HepG2 (cell line): ENCODE data around the gene ARMC3. TPM values are rescaled to one million over a fixed set of nuclear protein-coding genes. Genes with fewer than 3 reads are reported as not detected.
A peak's percentile ranks its signal among the peaks of the same experiment; 100 is the strongest.

ENCODE experiments used
- ATAC-seq: fragments of 200-7000 bp; cut with Tn5 transposase; 3 replicates; pipeline ENCODE4 v1.9.1; 2020; ENCODE audit warnings: mild to moderate bottlenecking, moderate library complexity
- BruUV-seq: library from RNA; stranded (reverse); fragments of 400-500 nt; replicated peaks from 2 replicates; lab custom pipeline; 2021; lab: Mats Ljungman, UMichigan
- CTCF ChIA-PET: fragments of 300-600 bp; formaldehyde crosslinking; extraction: SDS; loops from one replicate; lab custom pipeline; 2021; ENCODE audit warnings: low total read pairs, inconsistent platforms, low intra/inter-chr PET ratio; lab: Yijun Ruan, JAX
- POLR2A ChIA-PET: fragments of 350-600 bp; sonication (Branson Sonifier 250); formaldehyde crosslinking; loops from one replicate; lab custom pipeline; 2020; ENCODE audit warnings: antibody characterized with exemption, inconsistent platforms; lab: Yijun Ruan, JAX
- DNase-seq: peaks from one replicate; pipeline ENCODE4 v3.0.0-alpha.2; 2015; ENCODE audit warnings: low spot score
- FAIRE-seq: peaks from 3 replicates; lab custom pipeline; 2011; peaks lifted over from hg19 to GRCh38; lab: Jason Lieb, UNC
- H2AFZ ChIP-seq: one replicate; pipeline ENCODE4 v1.6.1; 2011; ENCODE audit warnings: low read length, inconsistent platforms
- H3K27ac ChIP-seq: fragments of 300-600 bp; 3 replicates; pipeline ENCODE4 v1.8.0; 2011; ENCODE audit warnings: mixed run types, mild to moderate bottlenecking, mixed read lengths, low read length, inconsistent platforms; ENCODE audit not compliant: insufficient read depth; ENCODE audit errors: extremely low read length
- H3K27me3 ChIP-seq, 2 experiments: fragments of 200-600 bp in 1 of 2; 2 replicates in 1 of 2; 3 replicates in 1 of 2; pipeline versions ENCODE4 v1.6.0 to v1.8.0; 2011; ENCODE audit warnings: low read length in 2 of 2, mild to moderate bottlenecking in 2 of 2, moderate library complexity in 2 of 2, inconsistent platforms in 1 of 2; ENCODE audit not compliant: insufficient read depth in 2 of 2, control insufficient read depth in 1 of 2
- H3K36me3 ChIP-seq, 2 experiments: fragments of 200-600 bp in 1 of 2; replicated peaks in 1 of 2; 2 replicates in 1 of 2; 3 replicates in 1 of 2; pipeline versions ENCODE4 v1.5.1 to v1.8.0; 2011; ENCODE audit warnings: low read length in 2 of 2, inconsistent platforms in 1 of 2; ENCODE audit not compliant: insufficient read depth in 2 of 2, control insufficient read depth in 1 of 2
- H3K4me1 ChIP-seq: 2 replicates; pipeline ENCODE4 v1.5.1; 2012; ENCODE audit warnings: low read length, inconsistent platforms; ENCODE audit not compliant: insufficient read depth
- H3K4me2 ChIP-seq: 2 replicates; pipeline ENCODE4 v1.6.0; 2011; ENCODE audit warnings: low read depth, low read length, inconsistent platforms
- H3K4me3 ChIP-seq, 3 experiments: fragments of 200-600 bp in 1 of 3; sonication (generic), shearing (Covaris generic) in 1 of 3; replicated peaks in 1 of 3; 2 replicates each; pipeline ENCODE4 v1.5.1; 2011 to 2016; ENCODE audit warnings: low read length in 3 of 3, inconsistent platforms in 2 of 3, low read depth in 2 of 3, mild to moderate bottlenecking in 2 of 3, control low read depth in 1 of 3, mixed read lengths in 1 of 3; ENCODE audit not compliant: insufficient read depth in 1 of 3
- H3K79me2 ChIP-seq: one replicate; pipeline ENCODE4 v1.6.1; 2011; ENCODE audit warnings: low read length, inconsistent platforms; ENCODE audit not compliant: insufficient read depth
- H3K9ac ChIP-seq: 2 replicates; pipeline ENCODE4 v1.6.0; 2011; ENCODE audit warnings: mild to moderate bottlenecking, low read depth, low read length, inconsistent platforms; ENCODE audit not compliant: insufficient read depth
- H3K9me3 ChIP-seq: 2 replicates; pipeline ENCODE4 v1.5.1; 2012; ENCODE audit warnings: mild to moderate bottlenecking, low read length
- H4K20me1 ChIP-seq: 2 replicates; pipeline ENCODE4 v1.6.0; 2011; ENCODE audit warnings: inconsistent platforms, mild to moderate bottlenecking, low read length, moderate library complexity; ENCODE audit not compliant: insufficient read depth
- DNMT3B ChIP-seq: conservative IDR thresholded peaks from 2 replicates; pipeline ENCODE4 v1.6.1; 2016; ENCODE audit warnings: missing biosample characterization, control low read depth
- GTF3A ChIP-seq: sonication (generic); formaldehyde crosslinking; conservative IDR thresholded peaks from 2 replicates; pipeline ENCODE4 v1.4.0; 2020; ENCODE audit warnings: mild to moderate bottlenecking, missing genetic modification reagents
- MTF1 ChIP-seq: sonication (generic); formaldehyde crosslinking; IDR thresholded peaks from 2 replicates; pipeline ENCODE4 v1.5.0; 2020; ENCODE audit warnings: missing genetic modification reagents
- SETDB1 ChIP-seq: sonication (generic); formaldehyde crosslinking; IDR thresholded peaks from 2 replicates; pipeline ENCODE4 v1.5.1; 2020; ENCODE audit warnings: missing genetic modification reagents, mild to moderate bottlenecking, borderline replicate concordance
- ZNF121 ChIP-seq: sonication (generic); formaldehyde crosslinking; IDR thresholded peaks from 2 replicates; pipeline ENCODE4 v1.5.0; 2020; ENCODE audit warnings: mild to moderate bottlenecking, missing genetic modification reagents
- ZNF24 ChIP-seq: fragments of 450-650 bp; IDR thresholded peaks from 2 replicates; pipeline ENCODE4 v1.6.1; 2017; ENCODE audit warnings: antibody characterized with exemption, mild to moderate bottlenecking
- ZNF350 ChIP-seq: sonication (generic); formaldehyde crosslinking; IDR thresholded peaks from 2 replicates; pipeline ENCODE4 v1.4.0; 2020; ENCODE audit warnings: mild to moderate bottlenecking, low read depth, missing genetic modification reagents, borderline replicate concordance
- ZNF782 ChIP-seq: sonication (generic); formaldehyde crosslinking; IDR thresholded peaks from 2 replicates; pipeline ENCODE4 v1.4.0; 2020; ENCODE audit warnings: missing genetic modification reagents, mild to moderate bottlenecking, borderline replicate concordance
- WGBS: methylation state at CpG from one replicate; pipeline ENCODE4 v1.1.6; 2017; ENCODE audit warnings: low lambda C conversion rate; 5-methylcytosine and 5-hydroxymethylcytosine counted together
- in situ Hi-C: cut with HindIII; loops from 2 replicates; pipeline ENCODE4 v1.10.0; 2017; ENCODE audit warnings: low pct_unique_long_range_greater_than_20kb; ENCODE audit not compliant: extremely low pct_ligation_motif_present
- intact Hi-C: fragments of 100-400 bp; cut with micrococcal nuclease; formaldehyde crosslinking; loops from one replicate; pipeline ENCODE4 v1.10.0; 2022; ENCODE audit not compliant: unreplicated experiment
- polyA plus RNA-seq, 8 experiments: library from polyadenylated mRNA; depleted of rRNA in 3 of 8; stranded (reverse) in 7 of 8; unstranded in 1 of 8; fragments of >200 nt; fragmentation: Illumina TruSeq in 4 of 8; extraction: Trizol in 4 of 8; gene quantifications; 2 replicates each; pipeline versions ENCODE4 v1.2.1 to v1.2.3, GENCODE V29; 2011 to 2016; ENCODE audit warnings: low read depth in 4 of 8, missing spikeins in 1 of 8, mixed read lengths in 1 of 8; ENCODE audit not compliant: insufficient read depth in 1 of 8
- total RNA-seq, 5 experiments: library from RNA; depleted of rRNA; stranded (reverse); fragments of >200 nt; fragmentation: Illumina TruSeq; extraction: Trizol; gene quantifications; 2 replicates each; pipeline ENCODE4 v1.2.3, GENCODE V29; 2016; ENCODE audit warnings: low read depth in 1 of 5
- TF ChIP-seq, protein P1 (sequence below): sonication (generic); formaldehyde crosslinking; IDR thresholded peaks from 2 replicates; pipeline ENCODE4 v1.4.0; 2020; ENCODE audit warnings: low read depth, mild to moderate bottlenecking, missing genetic modification reagents
- TF ChIP-seq, protein P2 (sequence below): IDR thresholded peaks from 2 replicates; pipeline ENCODE4 v1.6.1; 2016

Gene ARMC3
- total and polyA plus RNA-seq, 2 of the 13 experiments (the other 11 are each of a cell fraction or from before 2014, with no cell fraction given), result not detected

DNA sequence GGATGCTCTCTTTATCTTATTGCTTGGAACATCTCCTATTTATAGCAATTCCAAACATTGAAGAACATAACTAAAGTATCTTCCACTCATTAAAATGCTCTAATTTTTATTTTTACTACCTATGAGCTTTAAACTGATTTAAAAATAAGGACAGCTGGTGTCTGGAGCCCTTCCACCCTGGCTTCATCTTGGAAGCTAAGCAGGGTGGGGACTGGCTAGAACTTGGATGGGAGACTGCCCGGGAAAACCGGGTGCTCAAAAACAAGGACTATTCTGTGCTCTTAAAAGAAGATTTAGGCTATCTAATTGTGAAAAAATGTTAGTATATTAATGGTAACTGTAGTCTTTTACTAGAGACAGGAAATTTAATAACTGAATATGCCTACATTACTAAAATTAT lies 69.2 kb downstream of the ARMC3 start:
- no peak overlapping the region for H3K4me2 ChIP-seq
- TF ChIP-seq, protein P1, sequence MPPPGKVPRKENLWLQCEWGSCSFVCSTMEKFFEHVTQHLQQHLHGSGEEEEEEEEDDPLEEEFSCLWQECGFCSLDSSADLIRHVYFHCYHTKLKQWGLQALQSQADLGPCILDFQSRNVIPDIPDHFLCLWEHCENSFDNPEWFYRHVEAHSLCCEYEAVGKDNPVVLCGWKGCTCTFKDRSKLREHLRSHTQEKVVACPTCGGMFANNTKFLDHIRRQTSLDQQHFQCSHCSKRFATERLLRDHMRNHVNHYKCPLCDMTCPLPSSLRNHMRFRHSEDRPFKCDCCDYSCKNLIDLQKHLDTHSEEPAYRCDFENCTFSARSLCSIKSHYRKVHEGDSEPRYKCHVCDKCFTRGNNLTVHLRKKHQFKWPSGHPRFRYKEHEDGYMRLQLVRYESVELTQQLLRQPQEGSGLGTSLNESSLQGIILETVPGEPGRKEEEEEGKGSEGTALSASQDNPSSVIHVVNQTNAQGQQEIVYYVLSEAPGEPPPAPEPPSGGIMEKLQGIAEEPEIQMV (CRISPR knock-in tag), result no peak
- TF ChIP-seq ZNF24, result peak; percentile 57; the same call in 1 of the 2 replicates
- peak; percentile 100 for TF ChIP-seq GTF3A (CRISPR knock-in tag)
- TF ChIP-seq, all 625 proteins: peak for 2
- 2% methylated on average over 2 of the region's 2 CpGs for WGBS
- intact Hi-C loops (no loop called here), in situ Hi-C loops (no loop called here)
- Histone ChIP-seq H3K27me3 (peaks cover 5% of the 10 kb centered on the region in 2 experiments; a peak in 3 of 5 replicates), H3K9me3 (no peaks in the 10 kb centered on the region), H4K20me1 (no peaks in the 10 kb centered on the region), H2AFZ (no peak overlapping the region), H3K4me1 (peaks cover 8% of the 10 kb centered on the region; the same call in 1 of the 2 replicates), H3K27ac (no peak overlapping the region), H3K9ac (no peak overlapping the region), H3K79me2 (no peaks in the 10 kb centered on the region), H3K36me3 (no peaks in the 10 kb centered on the region), H3K4me3 (no peak overlapping the region)
- DNase-seq (no peak), ATAC-seq (no peak), FAIRE-seq (no peak)
- ChIA-PET POLR2A (no interaction called here), CTCF (no interaction called here)
- BruUV-seq, result no TSS peak

DNA sequence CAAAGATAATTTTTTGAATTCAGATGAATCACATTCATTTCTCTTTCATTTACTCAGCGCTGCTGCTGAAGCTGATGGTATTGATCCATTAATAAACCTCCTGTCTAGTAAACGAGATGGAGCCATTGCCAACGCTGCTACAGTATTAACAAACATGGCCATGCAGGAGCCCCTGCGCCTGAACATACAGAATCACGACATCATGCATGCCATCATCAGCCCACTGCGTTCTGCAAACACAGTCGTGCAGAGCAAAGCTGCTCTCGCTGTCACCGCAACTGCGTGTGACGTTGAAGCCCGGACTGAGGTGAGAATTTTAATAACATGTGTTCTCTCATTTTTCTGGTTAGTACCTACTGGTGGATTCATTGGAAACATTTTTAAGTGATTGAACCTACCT lies 70.2 kb downstream of the ARMC3 start:
- H3K9me3 ChIP-seq, result no peaks in the 10 kb centered on the region
- ChIA-PET POLR2A (no interaction called here), CTCF (no interaction called here)
- H3K4me2 ChIP-seq, result no peak overlapping the region
- no peak overlapping the region for H3K27ac ChIP-seq
- no peaks in the 10 kb centered on the region for H4K20me1 ChIP-seq
- H2AFZ ChIP-seq, result no peak overlapping the region
- WGBS, result 48% methylated on average over 12 of the region's 12 CpGs
- DNase-seq, result no peak
- FAIRE-seq, result no peak
- no TSS peak for BruUV-seq
- TF ChIP-seq ZNF350 (CRISPR knock-in tag) (no peak), SETDB1 (no peak), DNMT3B (CRISPR knock-in tag) (no peak), ZNF782 (CRISPR knock-in tag) (no peak), ZNF121 (no peak), MTF1 (no peak)
- TF ChIP-seq, protein P2, sequence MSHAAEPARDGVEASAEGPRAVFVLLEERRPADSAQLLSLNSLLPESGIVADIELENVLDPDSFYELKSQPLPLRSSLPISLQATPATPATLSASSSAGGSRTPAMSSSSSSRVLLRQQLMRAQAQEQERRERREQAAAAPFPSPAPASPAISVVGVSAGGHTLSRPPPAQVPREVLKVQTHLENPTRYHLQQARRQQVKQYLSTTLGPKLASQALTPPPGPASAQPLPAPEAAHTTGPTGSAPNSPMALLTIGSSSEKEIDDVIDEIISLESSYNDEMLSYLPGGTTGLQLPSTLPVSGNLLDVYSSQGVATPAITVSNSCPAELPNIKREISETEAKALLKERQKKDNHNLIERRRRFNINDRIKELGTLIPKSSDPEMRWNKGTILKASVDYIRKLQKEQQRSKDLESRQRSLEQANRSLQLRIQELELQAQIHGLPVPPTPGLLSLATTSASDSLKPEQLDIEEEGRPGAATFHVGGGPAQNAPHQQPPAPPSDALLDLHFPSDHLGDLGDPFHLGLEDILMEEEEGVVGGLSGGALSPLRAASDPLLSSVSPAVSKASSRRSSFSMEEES, result no peak
- no peaks in the 10 kb centered on the region for H3K79me2 ChIP-seq
- H3K4me1 ChIP-seq, result no peaks in the 10 kb centered on the region
- H3K36me3 ChIP-seq, result no peaks in the 10 kb centered on the region
- no peak overlapping the region for H3K4me3 ChIP-seq
- peaks cover 3 to 4% of the 10 kb centered on the region in 2 experiments; a peak in 4 of 5 replicates for H3K27me3 ChIP-seq
- intact Hi-C loops (no loop called here), in situ Hi-C loops (no loop called here)
- no peak overlapping the region for H3K9ac ChIP-seq
- ATAC-seq, result no peak
